GM19467 (cell line): ENCODE measurements around the gene DMPK.

ENCODE experiments used
- ATAC-seq: cut with Tn5 transposase; IDR thresholded peaks from one replicate; pipeline ENCODE4 v1.9.1; 2021; ENCODE audit warnings: mild to moderate bottlenecking, moderate library complexity; ENCODE audit not compliant: unreplicated experiment

DMPK gene

DNA sequence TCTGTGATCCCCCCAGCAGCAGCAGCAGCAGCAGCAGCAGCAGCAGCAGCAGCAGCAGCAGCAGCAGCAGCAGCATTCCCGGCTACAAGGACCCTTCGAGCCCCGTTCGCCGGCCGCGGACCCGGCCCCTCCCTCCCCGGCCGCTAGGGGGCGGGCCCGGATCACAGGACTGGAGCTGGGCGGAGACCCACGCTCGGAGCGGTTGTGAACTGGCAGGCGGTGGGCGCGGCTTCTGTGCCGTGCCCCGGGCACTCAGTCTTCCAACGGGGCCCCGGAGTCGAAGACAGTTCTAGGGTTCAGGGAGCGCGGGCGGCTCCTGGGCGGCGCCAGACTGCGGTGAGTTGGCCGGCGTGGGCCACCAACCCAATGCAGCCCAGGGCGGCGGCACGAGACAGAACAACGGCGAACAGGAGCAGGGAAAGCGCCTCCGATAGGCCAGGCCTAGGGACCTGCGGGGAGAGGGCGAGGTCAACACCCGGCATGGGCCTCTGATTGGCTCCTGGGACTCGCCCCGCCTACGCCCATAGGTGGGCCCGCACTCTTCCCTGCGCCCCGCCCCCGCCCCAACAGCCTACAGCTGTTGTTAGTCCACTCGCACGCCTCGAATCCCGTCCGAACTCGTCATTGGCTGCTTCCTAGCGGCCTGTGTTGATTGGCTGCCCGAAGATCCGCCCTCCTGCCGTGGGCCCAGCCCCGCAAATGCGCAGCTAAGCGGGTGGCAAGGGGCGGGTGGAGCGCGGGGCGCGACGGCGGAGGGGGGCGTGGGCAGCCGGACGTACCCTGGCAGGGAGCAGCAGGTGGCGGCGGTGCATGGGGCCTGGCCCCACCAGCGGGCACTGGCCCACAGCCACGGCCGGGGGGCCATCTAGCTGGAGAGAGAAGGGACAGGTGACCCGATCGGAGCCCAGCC is 11.8 kb downstream of the DMPK start:
- peak; percentile 46 for ATAC-seq

DNA sequence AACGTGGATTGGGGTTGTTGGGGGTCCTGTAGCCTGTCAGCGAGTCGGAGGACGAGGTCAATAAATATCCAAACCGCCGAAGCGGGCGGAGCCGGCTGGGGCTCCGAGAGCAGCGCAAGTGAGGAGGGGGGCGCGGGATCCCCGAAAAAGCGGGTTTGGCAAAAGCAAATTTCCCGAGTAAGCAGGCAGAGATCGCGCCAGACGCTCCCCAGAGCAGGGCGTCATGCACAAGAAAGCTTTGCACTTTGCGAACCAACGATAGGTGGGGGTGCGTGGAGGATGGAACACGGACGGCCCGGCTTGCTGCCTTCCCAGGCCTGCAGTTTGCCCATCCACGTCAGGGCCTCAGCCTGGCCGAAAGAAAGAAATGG is 12.5 kb downstream of the DMPK start:
- no peak for ATAC-seq

DNA sequence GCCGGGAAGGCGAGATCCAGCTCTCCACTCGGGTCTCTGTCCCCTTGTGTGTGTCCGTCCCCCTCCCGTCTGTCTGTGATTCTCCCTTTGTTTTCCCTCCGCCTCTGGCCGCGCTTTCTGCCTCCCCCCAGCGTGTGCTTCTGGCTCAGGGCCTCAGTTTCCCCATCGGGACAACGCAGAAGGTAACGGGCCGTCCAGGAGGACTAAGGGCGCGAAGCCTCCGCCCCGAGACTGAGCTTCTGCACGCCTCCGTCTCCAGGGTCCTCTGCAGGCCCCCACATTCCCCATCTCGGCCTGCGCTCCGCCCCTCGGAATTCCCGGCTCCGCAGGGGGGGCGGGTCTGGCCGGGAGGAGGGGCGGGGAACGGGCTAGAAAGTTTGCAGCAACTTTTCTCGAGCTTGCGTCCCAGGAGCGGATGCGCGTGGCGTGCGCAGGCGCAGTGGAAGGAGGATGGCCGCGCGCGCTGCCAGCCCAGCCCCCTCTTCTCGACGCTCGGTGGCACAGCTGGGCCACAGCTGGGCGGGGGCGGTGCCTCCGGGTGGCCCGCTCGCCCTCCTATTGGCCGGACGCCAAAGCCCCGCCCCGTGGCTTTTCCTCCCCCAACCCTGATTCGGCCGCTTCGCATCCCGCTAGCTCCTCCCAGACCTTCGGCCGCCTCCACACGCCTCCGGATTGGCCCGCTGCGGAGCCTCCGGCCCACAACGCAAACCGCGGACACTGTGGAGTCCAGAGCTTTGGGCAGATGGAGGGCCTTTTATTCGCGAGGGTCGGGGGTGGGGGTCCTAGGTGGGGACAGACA is 13.1 kb downstream of the DMPK start, which contains the start of gene SIX5:
Gene SIX5, minus strand, starts transcription at position 269 of the 799 bp plus-strand sequence. CDS start 408 bp downstream, outside the sequence.
- ATAC-seq = peak; percentile 59

DNA sequence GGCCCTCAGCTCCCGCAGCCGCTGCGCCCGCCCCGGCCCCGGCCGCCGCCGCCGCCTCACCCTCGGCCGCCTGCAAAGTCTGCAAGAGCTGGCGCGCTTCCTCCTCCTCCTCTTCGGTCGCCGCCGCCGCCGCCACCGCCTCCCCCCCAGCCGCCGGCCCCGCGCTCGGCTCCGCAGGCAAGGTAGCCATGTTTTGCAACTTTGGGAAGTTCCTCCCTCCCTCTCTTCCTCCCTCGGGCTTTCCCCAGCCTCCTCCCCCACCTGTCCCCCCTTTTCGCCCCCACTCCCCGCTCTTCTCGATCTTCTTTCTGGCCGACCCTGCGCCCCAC is 13.7 kb downstream of the DMPK start:
- no peak for ATAC-seq

DNA sequence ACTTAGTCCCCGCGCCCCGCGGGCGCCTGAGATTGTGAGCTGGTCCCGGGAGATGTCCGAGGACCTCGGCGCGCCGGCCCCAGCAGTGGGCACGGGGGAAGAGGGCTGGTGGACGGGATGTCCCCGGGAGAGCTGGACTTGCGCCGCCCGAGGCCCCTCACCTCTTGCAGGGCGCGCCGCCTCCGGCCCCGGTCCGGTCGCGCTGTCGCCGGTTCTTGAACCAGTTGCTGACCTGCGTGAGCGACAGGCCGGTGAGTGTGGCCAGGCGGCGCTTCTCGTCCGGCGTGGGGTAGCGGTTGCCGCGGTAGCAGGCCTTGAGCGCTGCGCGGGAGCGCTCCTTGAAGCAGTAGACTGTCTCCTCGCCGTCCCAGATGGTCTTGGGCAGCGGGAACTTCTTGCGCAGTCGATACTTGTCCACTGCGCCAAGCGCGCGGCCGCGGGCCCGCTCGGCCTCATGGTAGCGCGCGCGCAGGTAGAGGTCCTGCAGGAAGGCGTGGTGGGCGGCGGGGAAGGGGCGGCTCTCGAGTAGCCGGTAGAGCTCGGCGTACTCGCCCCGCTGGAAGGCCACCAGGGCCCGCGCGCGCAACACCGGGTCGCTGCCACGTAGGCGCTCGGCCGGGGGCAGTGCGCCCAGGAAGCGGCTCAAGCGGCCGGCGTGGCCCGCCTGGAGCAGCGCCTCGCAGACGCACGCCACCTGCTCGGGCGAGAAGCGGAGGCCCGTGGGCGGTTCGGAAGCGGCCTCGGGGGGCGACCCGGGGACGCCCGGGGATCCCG is 14.2 kb downstream of the DMPK start:
- no peak for ATAC-seq

DNA sequence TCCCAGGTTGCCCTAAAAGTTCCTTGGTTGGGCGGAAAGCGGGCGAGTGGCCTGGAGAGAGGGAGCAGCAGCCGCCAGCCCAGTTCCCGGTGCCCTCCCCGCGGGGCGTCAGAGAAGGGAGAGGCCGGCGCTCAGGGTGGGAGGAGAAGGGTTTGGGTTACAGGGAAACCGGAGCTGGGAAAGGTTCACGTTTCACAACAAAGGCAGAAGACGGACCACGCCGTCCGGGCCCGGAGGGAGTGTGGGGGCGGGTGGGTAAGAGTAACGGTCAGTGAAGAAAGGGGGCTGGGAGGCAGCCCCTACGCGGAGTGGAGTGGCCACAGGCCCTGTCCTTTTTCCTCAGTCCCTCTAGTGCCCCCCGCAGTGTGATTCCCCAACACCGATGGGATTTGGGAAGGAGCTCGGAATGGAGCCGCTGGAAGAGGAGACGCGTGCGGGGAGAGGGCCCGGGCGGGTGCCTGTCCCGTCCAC is 14.8 kb downstream of the DMPK start:
- no peak for ATAC-seq

DNA sequence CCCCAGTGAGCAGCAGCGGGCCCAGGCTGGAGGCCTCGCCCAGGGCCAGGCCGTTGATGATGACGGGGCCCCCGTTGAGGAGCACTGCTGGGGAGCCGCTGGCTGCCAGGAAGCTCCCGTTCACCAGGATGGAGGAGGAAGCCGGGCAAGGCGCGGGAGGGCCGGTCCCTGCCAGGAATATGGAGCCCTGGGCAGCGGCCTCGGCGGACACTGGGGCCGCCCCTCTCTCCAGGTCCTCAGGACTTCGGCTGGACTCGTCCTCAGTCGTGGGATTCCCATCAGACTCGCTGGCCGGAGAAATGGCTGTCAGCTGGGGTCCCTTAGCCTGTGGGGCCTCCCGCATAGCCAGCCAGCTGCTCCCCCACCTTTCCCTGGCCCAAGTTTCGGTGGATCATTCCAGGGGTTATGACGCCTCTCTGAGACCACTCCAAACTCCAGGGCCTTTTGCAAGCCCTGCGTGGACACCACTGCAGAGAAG is 15.4 kb downstream of the DMPK start:
- ATAC-seq = no peak

DNA sequence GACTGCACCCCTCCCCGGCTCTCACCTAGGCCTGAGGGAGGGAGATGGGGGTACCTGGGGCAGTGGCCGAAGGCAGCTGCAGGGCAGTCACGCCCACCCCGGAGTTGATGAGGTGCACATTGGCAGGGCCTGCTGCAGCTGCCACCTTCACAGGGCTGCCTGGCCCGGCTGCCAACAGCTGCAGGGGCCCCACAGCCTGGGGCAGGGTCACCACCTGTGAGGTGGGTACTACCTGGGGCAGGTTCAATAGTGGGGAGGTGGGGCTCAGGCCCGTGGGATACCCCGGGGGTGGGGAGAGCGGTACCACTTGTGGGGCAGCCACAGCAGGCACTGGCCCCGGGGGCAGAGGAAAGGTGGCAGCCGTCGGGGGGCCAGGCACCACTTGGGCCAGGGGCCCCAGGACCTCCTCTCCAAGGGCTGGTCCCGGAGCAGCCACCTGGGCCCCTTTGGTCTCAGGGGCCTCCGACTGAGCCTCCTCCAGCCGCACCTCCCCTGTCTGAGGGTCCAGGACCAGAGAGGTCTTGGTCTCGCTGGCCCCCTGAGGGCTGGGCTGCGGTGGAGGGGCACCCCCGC is 15.9 kb downstream of the DMPK start:
- ATAC-seq = no peak

DNA sequence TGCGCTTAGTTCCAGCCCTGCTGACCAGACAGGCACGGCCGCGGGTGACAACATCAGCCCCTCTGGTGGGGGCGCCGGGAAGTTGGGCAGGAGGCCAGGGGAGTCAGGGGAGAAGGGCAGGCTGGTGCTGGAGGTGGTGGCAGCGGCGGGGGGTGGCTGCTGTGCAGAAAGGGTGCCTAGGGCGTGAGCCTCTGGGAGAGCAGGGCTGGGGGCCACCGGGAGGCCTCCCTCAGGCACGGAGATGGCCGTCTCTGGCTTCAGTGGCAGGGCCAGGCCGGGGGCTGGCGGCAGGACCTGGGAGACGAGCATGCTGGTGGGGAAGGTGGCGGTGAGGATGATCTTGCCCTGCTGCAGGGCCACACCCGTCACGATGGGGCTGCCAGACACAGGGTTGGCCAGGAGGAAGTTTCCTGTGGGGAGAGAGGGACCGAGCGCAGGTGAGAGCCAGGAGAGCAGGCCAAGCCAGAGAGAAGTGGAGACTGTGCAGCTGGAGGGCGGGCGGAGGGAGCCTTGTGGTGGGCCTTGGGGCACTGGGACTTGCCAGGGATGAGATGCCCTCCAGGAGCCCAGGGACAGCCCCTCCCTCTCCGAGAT is 16.5 kb downstream of the DMPK start:
- ATAC-seq = no peak

DNA sequence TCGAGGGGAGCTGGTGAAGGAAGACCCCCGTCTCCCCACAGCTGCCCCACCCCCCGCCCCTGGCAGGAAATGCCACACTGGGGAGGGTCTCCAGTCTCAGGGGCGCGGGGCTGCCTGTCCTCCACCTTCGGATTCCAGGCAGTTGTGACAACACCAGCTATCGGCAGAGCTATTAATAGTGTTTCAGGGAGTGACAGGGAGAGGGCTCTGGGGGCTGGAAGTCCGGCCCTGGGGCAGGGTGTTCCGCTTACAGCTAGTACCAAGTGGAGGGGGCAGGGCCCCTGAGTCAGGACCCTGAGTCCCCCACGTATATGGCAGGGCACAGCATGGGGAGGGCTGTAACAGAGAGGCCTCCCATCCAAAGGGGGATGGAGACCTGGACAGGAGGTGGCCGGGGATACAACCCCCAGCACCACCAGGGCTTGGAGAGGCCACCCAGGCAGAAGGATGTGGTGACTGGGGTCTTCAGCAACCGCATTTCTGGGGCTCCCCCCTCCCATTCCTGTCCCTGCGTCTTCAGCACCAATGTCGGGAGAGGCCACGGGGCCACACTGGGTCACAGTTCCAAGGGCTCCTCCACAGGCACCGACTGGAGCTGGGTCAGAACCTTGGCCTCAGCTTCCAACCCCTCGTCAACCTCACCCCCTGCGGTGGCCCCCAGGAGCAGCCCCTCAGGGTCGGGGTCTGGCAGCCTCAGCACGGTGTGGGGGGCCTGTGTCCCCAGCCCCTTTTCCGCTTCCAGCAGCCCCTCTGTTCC is 17.2 kb downstream of the DMPK start:
- ATAC-seq = no peak

DNA sequence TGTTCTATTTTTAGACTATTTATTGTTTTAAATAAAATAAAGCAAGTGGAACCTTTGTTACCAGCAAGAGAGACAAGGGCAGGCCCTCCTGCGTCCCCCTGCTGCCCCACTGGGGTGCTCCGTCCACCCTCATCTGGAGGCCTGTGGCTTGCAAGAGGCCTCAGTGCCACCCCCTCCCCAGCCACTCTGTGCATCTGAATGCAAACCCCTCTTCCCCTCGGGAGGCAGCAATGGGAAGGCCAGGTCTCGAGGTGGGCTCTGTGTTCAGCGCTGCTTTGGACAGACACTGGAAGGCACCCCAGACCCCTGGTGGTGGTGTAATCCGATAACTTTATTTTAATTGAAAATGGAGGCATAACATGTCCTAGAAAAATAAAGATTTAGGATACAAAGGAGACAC is 17.8 kb downstream of the DMPK start:
- ATAC-seq = no peak

DNA sequence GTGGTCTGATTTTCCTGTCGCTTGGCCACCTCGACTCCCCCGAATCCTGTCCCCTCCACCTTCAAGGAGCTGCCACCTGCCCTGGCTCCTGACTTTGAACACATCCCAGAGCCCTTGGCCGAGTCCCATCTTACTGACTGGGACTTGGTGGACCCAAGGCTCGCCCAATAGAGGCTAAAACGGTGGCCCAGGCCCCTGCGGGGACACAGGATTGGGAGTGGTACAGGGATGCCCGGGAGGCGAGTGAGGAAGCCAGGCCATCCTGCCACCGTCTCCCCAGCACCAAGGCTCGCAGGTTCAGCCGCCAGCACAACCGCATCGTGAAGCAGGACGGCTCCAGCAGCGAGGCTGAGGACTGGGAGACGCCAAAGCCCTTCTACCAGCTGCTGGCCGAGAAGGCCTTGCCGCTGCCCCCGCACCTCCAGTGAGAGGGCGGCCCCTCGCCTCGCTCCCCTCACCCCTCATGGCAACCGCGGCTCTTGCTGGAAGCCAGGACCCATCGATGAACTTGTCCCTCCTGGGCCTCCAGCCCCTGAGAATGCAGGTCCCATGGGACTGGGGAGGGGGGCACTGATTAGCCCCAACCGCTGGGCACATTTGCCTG is 18.5 kb downstream of the DMPK start:
- no peak for ATAC-seq

DNA sequence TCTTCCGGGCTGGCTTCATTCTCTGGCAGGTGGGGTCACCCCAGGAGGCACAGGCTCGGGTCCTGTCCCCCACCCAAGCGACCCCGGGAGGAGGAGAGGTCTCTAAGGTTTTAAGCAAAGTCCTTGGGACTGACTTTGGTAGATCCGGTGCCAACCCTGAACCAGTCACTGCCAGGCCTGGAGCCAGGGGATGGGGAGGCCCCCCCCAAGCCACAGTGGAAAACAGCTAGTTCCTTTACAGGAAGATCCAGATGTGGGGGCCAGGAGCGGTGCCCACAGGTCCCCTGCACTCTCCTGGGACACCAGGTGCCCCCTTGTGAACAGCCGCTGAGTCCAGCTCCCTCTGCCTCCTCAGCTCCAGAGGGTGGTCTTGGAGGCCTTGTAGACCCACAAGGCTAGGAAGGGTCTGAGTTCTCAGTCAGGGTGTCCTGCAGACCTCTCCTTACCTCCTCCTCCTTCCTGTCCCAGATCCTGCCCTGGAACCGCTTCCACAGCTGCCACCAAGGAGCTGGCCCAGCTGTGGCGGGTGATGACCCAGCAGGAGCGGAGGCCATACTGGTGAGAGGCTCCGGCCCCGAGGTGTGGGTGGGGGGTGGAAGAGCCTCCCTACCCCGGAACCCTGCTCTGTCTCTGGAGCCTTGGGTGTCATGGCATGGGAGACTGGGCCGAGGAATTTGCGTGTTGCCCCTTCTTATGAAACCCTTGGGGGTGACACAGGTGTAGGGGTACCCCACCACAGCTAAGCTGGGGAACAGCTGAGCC is 19.2 kb downstream of the DMPK start:
- no peak for ATAC-seq

DNA sequence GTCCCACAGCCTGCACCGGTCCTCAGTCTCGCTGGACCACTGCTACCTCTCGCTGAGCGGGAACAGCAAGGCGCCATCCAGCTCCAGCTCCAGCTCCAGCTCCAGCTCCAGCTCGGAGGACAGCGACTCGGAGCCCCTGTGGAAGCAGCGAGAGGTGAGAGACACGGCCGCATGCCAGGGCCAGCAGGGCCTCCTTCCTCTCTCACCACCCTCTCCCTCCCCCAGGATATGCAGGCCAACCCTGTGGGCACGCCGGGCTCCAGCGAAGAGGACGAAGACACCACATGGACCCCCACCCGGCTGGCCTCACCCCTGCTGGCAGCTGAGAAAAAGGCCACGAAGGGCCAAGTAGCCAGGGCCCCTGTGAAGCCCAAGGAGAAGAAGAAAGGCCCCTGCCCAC is 20.6 kb downstream of the DMPK start:
- ATAC-seq = no peak

DNA sequence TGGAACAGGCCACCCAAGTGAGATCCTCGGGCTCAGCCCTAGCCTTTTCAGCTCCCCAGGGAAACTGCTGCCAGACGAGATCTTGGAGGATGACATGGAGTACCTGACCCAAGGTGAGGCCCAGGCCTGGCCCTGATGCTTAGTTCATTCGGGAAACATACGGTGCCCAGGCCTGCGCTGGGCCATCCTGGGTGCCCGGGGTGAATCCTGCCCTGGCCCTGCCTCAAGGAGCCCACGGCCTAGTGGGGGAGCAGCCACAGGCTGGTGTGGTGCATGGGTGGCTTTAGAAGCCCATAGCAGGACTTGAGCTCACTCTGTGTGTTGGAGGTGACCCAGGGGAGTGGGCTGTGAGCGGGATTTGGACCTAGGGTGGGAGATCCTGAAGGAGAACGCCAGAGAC is 23.4 kb downstream of the DMPK start:
- no peak for ATAC-seq

DNA sequence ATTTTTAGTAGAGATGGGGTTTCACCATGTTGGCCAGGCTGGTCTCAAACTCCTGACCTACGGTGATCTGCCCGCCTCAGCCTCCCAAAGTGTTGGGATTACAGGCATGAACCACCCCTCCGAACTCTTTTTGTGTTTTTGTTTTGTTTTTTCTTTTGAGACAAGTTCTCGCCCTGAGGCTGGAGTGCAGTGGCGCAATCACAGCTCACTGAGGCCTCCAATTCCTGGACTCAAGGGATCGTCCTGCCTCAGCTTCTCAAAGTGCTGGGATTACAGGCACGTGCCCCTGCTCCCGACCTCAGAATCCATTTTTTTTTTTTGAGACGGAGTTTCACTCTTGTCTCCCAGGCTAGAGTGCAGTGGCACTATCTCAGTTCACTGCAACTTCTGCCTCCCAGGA is 24.6 kb downstream of the DMPK start:
- ATAC-seq = no peak

DNA sequence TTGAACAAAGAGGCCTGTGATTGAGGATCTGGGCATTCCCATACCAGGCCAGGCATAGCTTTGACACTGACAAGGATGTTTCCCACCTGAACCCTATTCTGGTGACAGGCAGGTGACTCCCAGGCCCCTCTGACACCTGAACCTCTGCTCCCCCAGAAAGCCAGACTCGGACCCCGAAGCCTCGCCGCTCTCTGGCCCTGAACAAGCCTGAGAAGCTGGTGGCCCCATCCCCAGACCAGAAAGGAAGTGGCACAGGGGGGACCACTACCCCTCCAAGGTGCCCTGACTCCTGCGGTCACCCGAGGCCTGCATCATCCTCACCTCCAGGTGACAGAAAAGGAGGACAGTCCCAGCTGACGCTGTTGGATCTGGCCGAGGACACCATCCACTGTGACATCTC is 28.0 kb downstream of the DMPK start:
- no peak for ATAC-seq

DNA sequence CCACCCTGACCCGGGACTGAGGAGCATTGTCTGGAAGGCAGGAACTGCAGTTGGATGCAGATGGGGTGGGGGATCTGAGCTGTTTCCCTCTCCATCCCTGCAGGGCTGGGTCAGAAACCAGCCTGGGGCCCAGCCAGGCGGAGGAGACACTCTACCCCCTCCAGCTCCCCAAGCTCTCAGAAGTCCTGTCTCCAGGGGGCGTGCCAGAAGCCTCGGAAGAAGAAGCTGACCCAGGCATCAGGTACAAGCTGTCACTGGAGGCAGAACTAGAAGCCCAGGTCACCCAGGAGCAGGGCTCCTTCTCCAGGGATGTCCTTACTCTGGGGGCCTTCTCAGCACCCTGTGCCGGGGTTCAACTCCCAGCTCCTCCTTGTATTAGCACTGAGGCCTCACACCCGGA is 28.7 kb downstream of the DMPK start:
- ATAC-seq = no peak

DNA sequence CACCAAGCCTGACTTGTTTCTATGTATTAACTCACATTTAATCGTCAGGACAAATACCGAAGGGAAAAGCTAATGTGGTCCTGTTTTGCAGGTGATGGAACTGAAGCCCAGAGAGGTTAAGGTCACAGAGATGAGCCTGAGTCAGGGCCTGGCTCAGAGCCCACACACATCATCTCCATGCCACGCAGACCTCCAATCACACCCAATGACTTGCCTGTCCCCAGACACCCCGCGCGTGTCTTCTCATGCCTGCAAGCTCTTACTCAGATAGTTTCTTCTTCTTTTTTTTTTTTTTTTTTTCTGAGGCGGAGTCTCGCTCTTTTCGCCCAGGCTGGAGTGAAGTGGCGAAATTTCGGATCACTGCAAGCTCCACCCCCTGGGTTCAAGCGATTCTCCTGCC is 29.7 kb downstream of the DMPK start:
- no peak for ATAC-seq
